A549 (cell line): Measurements from ENCODE around the gene CD1B. TPM values are rescaled to one million over a fixed set of nuclear protein-coding genes. Genes with fewer than 3 reads are reported as not detected.

Experiments used
- ATAC-seq, 2 experiments: fragments of 200-7000 bp in 1 of 2; fragments of >200 bp in 1 of 2; cut with Nextera tagmentation in 1 of 2; cut with Tn5 transposase in 1 of 2; 3 replicates each; pipeline versions ENCODE4 v1.8.0 to v1.9.1; 2018 to 2020; ENCODE audit warnings: mild to moderate bottlenecking in 1 of 2, moderate library complexity in 1 of 2
- CTCF ChIA-PET: fragments of 300-600 bp; sonication (Branson Sonifier 250); formaldehyde crosslinking; extraction: SDS; loops from one replicate; lab custom pipeline; 2021; ENCODE audit warnings: antibody characterized with exemption, inconsistent platforms; lab: Yijun Ruan, JAX
- POLR2A ChIA-PET: fragments of 350-600 bp; formaldehyde crosslinking; extraction: SDS; loops from one replicate; lab custom pipeline; 2021; ENCODE audit warnings: antibody characterized with exemption, inconsistent platforms; lab: Yijun Ruan, JAX
- DNase-seq, 2 experiments: peaks; one replicate each; pipeline versions ENCODE4 v3.0.0 to v3.0.0-alpha.2; 2011 to 2016; ENCODE audit warnings: low read depth in 1 of 2, low spot score in 1 of 2
- FAIRE-seq: peaks from 2 replicates; lab custom pipeline; 2011; peaks lifted over from hg19 to GRCh38; lab: Jason Lieb, UNC
- H3K27ac ChIP-seq, 2 experiments: fragments of >200 bp; sonication (Bioruptor Twin); formaldehyde crosslinking; 3 replicates each; pipeline ENCODE4 v1.5.1; 2016 to 2017
- H3K4me1 ChIP-seq: fragments of >200 bp; sonication (Bioruptor Twin); formaldehyde crosslinking; 3 replicates; pipeline ENCODE4 v1.6.1; 2016
- H3K4me2 ChIP-seq: fragments of >200 bp; sonication (Bioruptor Twin); formaldehyde crosslinking; 3 replicates; pipeline ENCODE4 v1.6.1; 2016
- H3K4me3 ChIP-seq: fragments of >200 bp; sonication (Bioruptor Twin); formaldehyde crosslinking; 3 replicates; pipeline ENCODE4 v1.5.1; 2016
- H3K9me3 ChIP-seq: fragments of >200 bp; sonication (Bioruptor Twin); formaldehyde crosslinking; 3 replicates; pipeline ENCODE4 v1.6.1; 2016
- CBX2 ChIP-seq: fragments of 200-600 bp; sonication (generic); IDR thresholded peaks from 2 replicates; pipeline ENCODE4 v1.6.1; 2016; ENCODE audit warnings: low read depth, mild to moderate bottlenecking, borderline replicate concordance
- EHMT2 ChIP-seq: fragments of 200-600 bp; sonication (generic); IDR thresholded peaks from 2 replicates; pipeline ENCODE4 v1.6.1; 2016; ENCODE audit warnings: antibody characterized with exemption, low read depth, mild to moderate bottlenecking, moderate library complexity
- FOSL2 ChIP-seq, 2 experiments: fragments of 450-650 bp in 1 of 2; fragments of >200 bp in 1 of 2; sonication (Bioruptor Twin) in 1 of 2; formaldehyde crosslinking; IDR thresholded peaks; 2 replicates each; pipeline versions ENCODE4 v1.5.0 to v1.6.1; 2016 to 2020; ENCODE audit warnings: mild to moderate bottlenecking in 1 of 2, moderate library complexity in 1 of 2
- HES2 ChIP-seq: fragments of >200 bp; sonication (Bioruptor Twin); formaldehyde crosslinking; IDR thresholded peaks from 2 replicates; pipeline ENCODE4 v1.6.1; 2016
- HMGXB4 ChIP-seq: fragments of 250-450 bp; sonication (Bioruptor Pico); IDR thresholded peaks from 2 replicates; pipeline ENCODE4 v1.5.0; 2021; ENCODE audit warnings: mild to moderate bottlenecking, moderate library complexity, borderline replicate concordance
- KDM1A ChIP-seq: fragments of 200-600 bp; sonication (generic); IDR thresholded peaks from 2 replicates; pipeline ENCODE4 v1.6.1; 2016; ENCODE audit warnings: low read depth, mild to moderate bottlenecking
- MAX ChIP-seq: IDR thresholded peaks from 2 replicates; pipeline ENCODE4 v1.6.1; 2012
- MAZ ChIP-seq: fragments of 150-350 bp; IDR thresholded peaks from 2 replicates; pipeline ENCODE4 v1.6.1; 2014; ENCODE audit warnings: antibody characterized with exemption, low read depth, low read length, borderline replicate concordance
- NFE2L2 ChIP-seq: fragments of 150-350 bp; conservative IDR thresholded peaks from 2 replicates; pipeline ENCODE4 v1.6.1; 2014; ENCODE audit warnings: low read length
- POLR2A ChIP-seq: IDR thresholded peaks from 2 replicates; pipeline ENCODE4 v1.6.1; 2012; ENCODE audit warnings: mild to moderate bottlenecking, low read length
- RARB ChIP-seq: fragments of 250-450 bp; sonication (Bioruptor Pico); IDR thresholded peaks from 2 replicates; pipeline ENCODE4 v1.8.0; 2021; ENCODE audit warnings: mild to moderate bottlenecking, moderate library complexity
- TP53 ChIP-seq: fragments of 250-450 bp; sonication (Bioruptor Pico); IDR thresholded peaks from 2 replicates; pipeline ENCODE4 v1.5.0; 2021; ENCODE audit warnings: mild to moderate bottlenecking, moderate library complexity
- ZFP36 ChIP-seq: fragments of 450-650 bp; IDR thresholded peaks from 2 replicates; pipeline ENCODE4 v1.6.1; 2014; ENCODE audit warnings: borderline replicate concordance; ENCODE audit not compliant: partially characterized antibody
- ZNF302 ChIP-seq: fragments of 250-450 bp; sonication (Bioruptor Pico); IDR thresholded peaks from 2 replicates; pipeline ENCODE4 v1.9.0; 2021; ENCODE audit warnings: inconsistent platforms, mild to moderate bottlenecking, moderate library complexity
- ZSCAN20 ChIP-seq: fragments of 250-450 bp; sonication (Bioruptor Pico); IDR thresholded peaks from 2 replicates; pipeline ENCODE4 v1.8.0; 2022; ENCODE audit warnings: mild to moderate bottlenecking, moderate library complexity
- WGBS: methylation state at CpG from one replicate; pipeline ENCODE4 v1.1.6; 2017; ENCODE audit errors: missing lambda C conversion rate; 5-methylcytosine and 5-hydroxymethylcytosine counted together
- polyA plus RNA-seq, 4 experiments: library from polyadenylated mRNA; depleted of rRNA in 3 of 4; stranded (reverse); fragments of >200 nt; fragmentation: RNase III in 1 of 4; extraction: RNeasy Plus Mini Kit Qiagen cat#74134 plus additional on column Dnase treatment in 1 of 4; gene quantifications; 2 replicates in 3 of 4; 3 replicates in 1 of 4; pipeline ENCODE4 v1.2.3, GENCODE V29; 2011 to 2017

The CD1B gene
- polyA plus RNA-seq, 2 of the 4 experiments (the other 2 are of a cell fraction): not detected

- Histone ChIP-seq H3K27ac (no peak overlapping the region), H3K4me2 (no peak overlapping the region), H3K9me3 (no peaks in the 10 kb centered on the region), H3K4me3 (no peak overlapping the region), H3K4me1 (no peaks in the 10 kb centered on the region)
- ChIA-PET POLR2A (no interaction called here), CTCF (no interaction called here)
- TF ChIP-seq HMGXB4: no peak
- no peak for TF ChIP-seq KDM1A
- TF ChIP-seq EHMT2: no peak
- no peak for TF ChIP-seq CBX2
- TF ChIP-seq NFE2L2: no peak
- no peak for TF ChIP-seq ZNF302 (CRISPR knock-in tag)
- TF ChIP-seq MAX: no peak
- FAIRE-seq: no peak
- 6% methylated on average over 2 of the region's 2 CpGs for WGBS
- no peak for DNase-seq
- no peak for ATAC-seq
Measured at GRCh38 chr1:158295791-158296190, 35.5 kb downstream of the CD1B start.

GRCh38 chr1:158290321-158290844 is 40.9 kb downstream of the CD1B start:
- Histone ChIP-seq H3K9me3 (no peaks in the 10 kb centered on the region), H3K4me1 (no peaks in the 10 kb centered on the region), H3K27ac (no peak overlapping the region), H3K4me3 (no peak overlapping the region), H3K4me2 (no peak overlapping the region)
- WGBS: 20% methylated on average over 5 of the region's 5 CpGs
- ATAC-seq (no peak), FAIRE-seq (no peak), DNase-seq (no peak)
- POLR2A ChIA-PET: no interaction called here
- TF ChIP-seq FOSL2 (IDR thresholded peaks at IDR 0.05): no peak
- TF ChIP-seq FOSL2 (CRISPR knock-in tag; IDR thresholded peaks at IDR 0.05): no peak
- no peak for TF ChIP-seq HES2
- no peak for TF ChIP-seq MAZ
- TF ChIP-seq TP53 (CRISPR knock-in tag): no peak
- TF ChIP-seq ZNF302 (CRISPR knock-in tag): no peak
- no peak for TF ChIP-seq MAX
- CTCF ChIA-PET: no interaction called here

- DNase-seq (no peak), FAIRE-seq (no peak)
- WGBS: 4% methylated on average over 4 of the region's 4 CpGs
Measured at GRCh38 chr1:158289811-158290210, 41.5 kb downstream of the CD1B start, which contains the start of gene CD1C. CD1C (plus strand) TSS chr1:158289923; CDS start chr1:158290065, 142 bp downstream.

GRCh38 chr1:158286941-158287346 is 44.4 kb downstream of the CD1B start:
- no peaks in the 10 kb centered on the region for H3K4me1 ChIP-seq
- WGBS: 0% methylated on average over 1 of the region's 1 CpG
- FAIRE-seq (no peak), ATAC-seq (no peak), DNase-seq (no peak)
- CTCF ChIA-PET: no interaction called here
- H3K9me3 ChIP-seq: no peaks in the 10 kb centered on the region
- no peak overlapping the region for H3K4me2 ChIP-seq
- TF ChIP-seq ZSCAN20 (CRISPR knock-in tag) (no peak), RARB (CRISPR knock-in tag) (no peak)
- POLR2A ChIA-PET: no interaction called here
- no peak overlapping the region for H3K4me3 ChIP-seq
- no peak overlapping the region for H3K27ac ChIP-seq

More at GRCh38 chr1:158289811-158290210, 41.5 kb downstream of the CD1B start, which contains the start of gene CD1C:
- Histone ChIP-seq H3K4me3 (no peak within 1 kb of the TSS), H3K9me3 (no peaks in the 10 kb centered on the region), H3K4me1 (no peaks in the 10 kb centered on the region), H3K4me2 (no peak within 1 kb of the TSS)
- no peak for ATAC-seq
- POLR2A ChIA-PET: no interaction called here
- CTCF ChIA-PET: no interaction called here
- TF ChIP-seq POLR2A (no peak), EHMT2 (no peak), ZFP36 (no peak)
- TF ChIP-seq, all 56 proteins: peak for 0
- H3K27ac ChIP-seq: no peak within 1 kb of the TSS
